Muscle layer of duodenum (tissue), 2 donors: ENCODE measurements around the gene TAF6L.
"Not testable (repeated sequence)": the region's sequence is repeated elsewhere in the genome, so short reads cannot be mapped to it uniquely, and the experiment has no call there.

Source experiments
- H3K27ac ChIP-seq: one replicate; pipeline ENCODE4 v1.7.0; 2013; ENCODE audit warnings: mild to moderate bottlenecking, low read length
- H3K27me3 ChIP-seq: one replicate; pipeline ENCODE4 v1.7.0; 2013; ENCODE audit warnings: low read depth, mild to moderate bottlenecking, control low read depth, low read length
- H3K36me3 ChIP-seq, 2 donors: one replicate each; pipeline ENCODE4 v1.7.0; 2013; ENCODE audit warnings: low read length in 2 of 2, control low read depth in 1 of 2, mild to moderate bottlenecking in 1 of 2; ENCODE audit not compliant: insufficient read depth in 2 of 2, control insufficient read depth in 1 of 2
- H3K4me1 ChIP-seq, 2 donors: one replicate each; pipeline ENCODE4 v1.7.0; 2013; ENCODE audit warnings: low read length in 2 of 2, mild to moderate bottlenecking in 2 of 2, control low read depth in 1 of 2, moderate library complexity in 1 of 2; ENCODE audit not compliant: insufficient read depth in 2 of 2, control insufficient read depth in 1 of 2
- H3K4me3 ChIP-seq, 2 donors: one replicate each; pipeline ENCODE4 v1.7.0; 2013; ENCODE audit warnings: low read length in 2 of 2, low read depth in 1 of 2, mild to moderate bottlenecking in 1 of 2
- H3K9me3 ChIP-seq, 2 donors: one replicate each; pipeline ENCODE4 v1.7.0; 2013; ENCODE audit warnings: low read length in 2 of 2, control low read depth in 1 of 2, mild to moderate bottlenecking in 1 of 2; ENCODE audit not compliant: control insufficient read depth in 1 of 2
- donor health status: healthy.

The TAF6L gene

GRCh38 chr11:62771144-62772021 is at the start of gene TAF6L:
TAF6L (plus strand) TSS chr11:62771396; CDS start chr11:62775784, 4,388 bp downstream.
- Histone ChIP-seq H3K36me3 (peaks cover 17 to 22% of the 10 kb centered on the region in 2 donors), H3K27ac (peak within 1 kb of the TSS; percentile 62), H3K9me3 (no peaks in the 10 kb centered on the region), H3K4me1 (peaks cover 0 to 18% of the 10 kb centered on the region in 2 donors), H3K4me3 (peak within 1 kb of the TSS; percentile 73 to 77), H3K27me3 (no peaks in the 10 kb centered on the region)

- peaks cover 56 to 59% of the 10 kb centered on the region in 2 donors for H3K36me3 ChIP-seq
- H3K27ac ChIP-seq, result no peak overlapping the region
- H3K4me1 ChIP-seq, result peaks cover 4 to 29% of the 10 kb centered on the region in 2 donors
- H3K4me3 ChIP-seq, result no peak overlapping the region
- H3K9me3 ChIP-seq, result no peaks in the 10 kb centered on the region
- H3K27me3 ChIP-seq, result no peaks in the 10 kb centered on the region
These were observed 49.2 kb upstream of the TAF6L start for GRCh38 chr11:62721994-62722393.

- Histone ChIP-seq H3K27me3 (no peaks in the 10 kb centered on the region), H3K4me3 (peak overlapping the region; percentile 92 to 96), H3K9me3 (no peaks in the 10 kb centered on the region), H3K36me3 (peaks cover 43 to 44% of the 10 kb centered on the region in 2 donors), H3K4me1 (peaks cover 4 to 29% of the 10 kb centered on the region in 2 donors), H3K27ac (peak overlapping the region; percentile 18)
These were observed 47.0 kb upstream of the TAF6L start for GRCh38 chr11:62724171-62724570.

GRCh38 chr11:62725646-62726045 is 45.5 kb upstream of the TAF6L start:
- H3K4me3 ChIP-seq, result peak overlapping the region; percentile 92 to 96
- no peaks in the 10 kb centered on the region for H3K9me3 ChIP-seq
- peak overlapping the region; percentile 87 for H3K27ac ChIP-seq
- no peaks in the 10 kb centered on the region for H3K27me3 ChIP-seq
- peaks cover 29 to 33% of the 10 kb centered on the region in 2 donors for H3K36me3 ChIP-seq
- peaks cover 4 to 41% of the 10 kb centered on the region in 2 donors for H3K4me1 ChIP-seq

- Histone ChIP-seq H3K4me1 (peaks cover 4 to 46% of the 10 kb centered on the region in 2 donors), H3K27ac (peak overlapping the region; percentile 87), H3K36me3 (peaks cover 26 to 27% of the 10 kb centered on the region in 2 donors), H3K4me3 (peak overlapping the region; percentile 92 to 96), H3K9me3 (no peaks in the 10 kb centered on the region), H3K27me3 (no peaks in the 10 kb centered on the region)
These were observed 44.9 kb upstream of the TAF6L start for GRCh38 chr11:62726156-62726914.

- Histone ChIP-seq H3K36me3 (peaks cover 22 to 23% of the 10 kb centered on the region in 2 donors), H3K27ac (peak overlapping the region; percentile 87), H3K9me3 (no peaks in the 10 kb centered on the region), H3K4me3 (peak overlapping the region; percentile 92 to 96), H3K27me3 (no peaks in the 10 kb centered on the region), H3K4me1 (peaks cover 4 to 48% of the 10 kb centered on the region in 2 donors)
These were observed 44.4 kb upstream of the TAF6L start for GRCh38 chr11:62726915-62727164.

GRCh38 chr11:62727165-62727871 is 43.9 kb upstream of the TAF6L start, which contains the start of gene HNRNPUL2:
HNRNPUL2 (minus strand) TSS chr11:62727457; CDS start chr11:62727156, 301 bp downstream.
- Histone ChIP-seq H3K4me3 (peak within 1 kb of the TSS; percentile 92 to 96), H3K9me3 (no peaks in the 10 kb centered on the region), H3K36me3 (peaks cover 18% of the 10 kb centered on the region in 2 donors), H3K27me3 (no peaks in the 10 kb centered on the region), H3K27ac (peak within 1 kb of the TSS; percentile 99), H3K4me1 (peaks cover 4 to 48% of the 10 kb centered on the region in 2 donors)

GRCh38 chr11:62727872-62728170 is 43.4 kb upstream of the TAF6L start:
- H3K4me1 ChIP-seq, result peaks cover 4 to 48% of the 10 kb centered on the region in 2 donors

GRCh38 chr11:62728171-62728988 is 42.8 kb upstream of the TAF6L start, which contains the start of gene TTC9C:
TTC9C (plus strand) TSS chr11:62728486; CDS start chr11:62728849, 363 bp downstream.
- Histone ChIP-seq H3K27me3 (no peaks in the 10 kb centered on the region), H3K4me3 (peak within 1 kb of the TSS; percentile 92 to 96), H3K4me1 (peaks cover 4 to 47% of the 10 kb centered on the region in 2 donors), H3K36me3 (peaks cover 8 to 14% of the 10 kb centered on the region in 2 donors), H3K9me3 (no peaks in the 10 kb centered on the region), H3K27ac (peak within 1 kb of the TSS; percentile 99)

More at GRCh38 chr11:62727872-62728170, 43.4 kb upstream of the TAF6L start:
- Histone ChIP-seq H3K9me3 (no peaks in the 10 kb centered on the region), H3K36me3 (peaks cover 13% of the 10 kb centered on the region in 2 donors), H3K27ac (peak overlapping the region; percentile 99), H3K27me3 (no peaks in the 10 kb centered on the region), H3K4me3 (peak overlapping the region; percentile 92 to 96)

GRCh38 chr11:62730076-62730475 is 41.1 kb upstream of the TAF6L start:
- not testable (repeated sequence) for H3K27me3 ChIP-seq
- Histone ChIP-seq H3K36me3 (peaks cover 8 to 11% of the 10 kb centered on the region in 2 donors), H3K4me3 (peak overlapping the region in 1 of 2 donors; percentile 42)

More at GRCh38 chr11:62730076-62730475, 41.1 kb upstream of the TAF6L start:
- H3K4me1 ChIP-seq, result peaks cover 4 to 30% of the 10 kb centered on the region in 2 donors
- H3K27ac ChIP-seq, H3K9me3 ChIP-seq: not testable (repeated sequence)
